H1 (cell line): ENCODE data around the gene CLTCL1. TPM values are rescaled to one million over a fixed set of nuclear protein-coding genes. Genes with fewer than 3 reads are reported as not detected.

Source experiments
- CTCF ChIA-PET: fragments of 300-600 bp; sonication (Branson Sonifier 250); formaldehyde crosslinking; loops from one replicate; lab custom pipeline; 2021; ENCODE audit not compliant: partially characterized antibody; lab: Charles Lee
- POLR2A ChIA-PET: fragments of 300-600 bp; sonication (Branson Sonifier 250); formaldehyde crosslinking; loops from one replicate; lab custom pipeline; 2021; ENCODE audit warnings: inconsistent platforms; ENCODE audit not compliant: partially characterized antibody; lab: Charles Lee
- DNase-seq, 2 experiments: peaks; one replicate each; pipeline versions ENCODE4 v3.0.0 to v3.0.0-alpha.2; 2010 to 2022; ENCODE audit warnings: low spot score in 2 of 2, low read depth in 1 of 2, mixed read lengths in 1 of 2
- FAIRE-seq: peaks from 2 replicates; lab custom pipeline; 2011; peaks lifted over from hg19 to GRCh38; lab: Jason Lieb, UNC
- H2AFZ ChIP-seq: 2 replicates; pipeline ENCODE4 v1.8.1; 2012; ENCODE audit warnings: low read length, inconsistent platforms
- H2AK5ac ChIP-seq: 2 replicates; pipeline ENCODE4 v1.6.1; 2013; ENCODE audit warnings: low read depth, low read length
- H2BK120ac ChIP-seq: replicated peaks from 2 replicates; pipeline ENCODE3; 2013; ENCODE audit warnings: low read depth, low read length, inconsistent platforms
- H2BK12ac ChIP-seq: 2 replicates; pipeline ENCODE4 v1.6.1; 2013; ENCODE audit warnings: low read depth, low read length
- H2BK15ac ChIP-seq: 2 replicates; pipeline ENCODE4 v1.6.1; 2013; ENCODE audit warnings: low read length
- H2BK20ac ChIP-seq: 2 replicates; pipeline ENCODE4 v1.6.1; 2013; ENCODE audit warnings: low read length
- H2BK5ac ChIP-seq: 2 replicates; pipeline ENCODE4 v1.6.1; 2013; ENCODE audit warnings: low read depth, low read length
- H3K14ac ChIP-seq: 2 replicates; pipeline ENCODE4 v1.6.1; 2013; ENCODE audit warnings: inconsistent platforms; ENCODE audit not compliant: insufficient read length
- H3K18ac ChIP-seq: 2 replicates; pipeline ENCODE4 v1.6.1; 2013; ENCODE audit warnings: low read length; ENCODE audit errors: extremely low read depth
- H3K23ac ChIP-seq: 2 replicates; pipeline ENCODE4 v1.6.1; 2013; ENCODE audit warnings: inconsistent platforms; ENCODE audit not compliant: insufficient read length
- H3K23me2 ChIP-seq: 2 replicates; pipeline ENCODE4 v1.6.1; 2013; ENCODE audit warnings: low read depth, low read length
- H3K27ac ChIP-seq: 2 replicates; pipeline ENCODE4 v1.6.1; 2011; ENCODE audit warnings: low read depth, low read length, inconsistent platforms
- H3K27me3 ChIP-seq, 4 experiments: replicated peaks in 1 of 4; 1 replicate in 1 of 4; 2 replicates in 3 of 4; pipeline versions ENCODE4 v1.6.1 to v1.8.1; 2011 to 2013; ENCODE audit warnings: low read length in 3 of 4, mild to moderate bottlenecking in 3 of 4, inconsistent platforms in 2 of 4, mixed read lengths in 2 of 4, moderate library complexity in 1 of 4; ENCODE audit not compliant: control insufficient read depth in 3 of 4, insufficient read depth in 3 of 4; ENCODE audit errors: extremely low read depth in 1 of 4
- H3K36me3 ChIP-seq, 4 experiments: 2 replicates each; pipeline versions ENCODE4 v1.6.1 to v1.8.1; 2011 to 2013; ENCODE audit warnings: mild to moderate bottlenecking in 4 of 4, low read length in 3 of 4, moderate library complexity in 2 of 4, control low read depth in 1 of 4, inconsistent platforms in 1 of 4; ENCODE audit not compliant: insufficient read depth in 4 of 4, control insufficient read depth in 2 of 4
- H3K4ac ChIP-seq: replicated peaks from 2 replicates; pipeline ENCODE3; 2013; ENCODE audit warnings: low read length, low read depth, mixed read lengths, inconsistent platforms; ENCODE audit not compliant: insufficient read length
- H3K4me1 ChIP-seq, 4 experiments: replicated peaks in 1 of 4; 1 replicate in 1 of 4; 2 replicates in 3 of 4; pipeline versions ENCODE4 v1.6.1 to v1.8.1; 2011 to 2013; ENCODE audit warnings: low read length in 3 of 4, inconsistent platforms in 2 of 4, mixed read lengths in 1 of 4; ENCODE audit not compliant: insufficient read depth in 4 of 4, control insufficient read depth in 3 of 4
- H3K4me2 ChIP-seq, 2 experiments: 2 replicates each; pipeline versions ENCODE4 v1.6.1 to v1.8.1; 2011 to 2013; ENCODE audit warnings: low read depth in 2 of 2, low read length in 2 of 2, control low read depth in 1 of 2, inconsistent platforms in 1 of 2, mild to moderate bottlenecking in 1 of 2; ENCODE audit not compliant: insufficient read depth in 1 of 2
- H3K4me3 ChIP-seq, 4 experiments: fragments of 200-600, 300-600 bp in 1 of 4; sonication (generic), shearing (Covaris generic), sonication (Bioruptor Twin) in 1 of 4; 2 replicates each; pipeline versions ENCODE4 v1.5.1 to v1.8.1; 2011 to 2016; ENCODE audit warnings: low read length in 4 of 4, low read depth in 3 of 4, control low read depth in 2 of 4, inconsistent platforms in 2 of 4, mild to moderate bottlenecking in 2 of 4, mixed read lengths in 1 of 4, moderate library complexity in 1 of 4; ENCODE audit not compliant: insufficient read depth in 2 of 4; ENCODE audit errors: extremely low read depth in 1 of 4
- H3K56ac ChIP-seq: replicated peaks from 2 replicates; pipeline ENCODE3; 2013; ENCODE audit warnings: low read depth, mild to moderate bottlenecking, mixed read lengths, low read length, inconsistent platforms; ENCODE audit not compliant: insufficient read length
- H3K79me1 ChIP-seq: 2 replicates; pipeline ENCODE4 v1.6.1; 2013; ENCODE audit warnings: low read depth, low read length, control low read depth
- H3K79me2 ChIP-seq, 2 experiments: 2 replicates each; pipeline versions ENCODE4 v1.6.1 to v1.8.1; 2012 to 2013; ENCODE audit warnings: low read length in 2 of 2, mild to moderate bottlenecking in 2 of 2, inconsistent platforms in 1 of 2; ENCODE audit not compliant: insufficient read depth in 2 of 2, control insufficient read depth in 1 of 2
- H3K9ac ChIP-seq, 4 experiments: replicated peaks in 1 of 4; 1 replicate in 1 of 4; 2 replicates in 3 of 4; pipeline versions ENCODE4 v1.6.1 to v1.8.1; 2011 to 2013; ENCODE audit warnings: low read depth in 3 of 4, low read length in 3 of 4, control low read depth in 2 of 4, mild to moderate bottlenecking in 2 of 4, moderate library complexity in 2 of 4, inconsistent platforms in 1 of 4; ENCODE audit errors: extremely low read depth in 1 of 4
- H3K9me3 ChIP-seq, 2 experiments: 2 replicates each; pipeline versions ENCODE4 v1.6.1 to v1.8.1; 2012 to 2013; ENCODE audit warnings: mild to moderate bottlenecking in 2 of 2, moderate library complexity in 2 of 2, control low read depth in 1 of 2, inconsistent platforms in 1 of 2, low read depth in 1 of 2, low read length in 1 of 2, mixed read lengths in 1 of 2; ENCODE audit not compliant: insufficient read depth in 2 of 2
- H4K20me1 ChIP-seq, 2 experiments: replicated peaks in 1 of 2; 2 replicates each; pipeline versions ENCODE3 to v1.8.1; 2011 to 2013; ENCODE audit warnings: inconsistent platforms in 2 of 2, low read length in 2 of 2, mild to moderate bottlenecking in 1 of 2; ENCODE audit not compliant: insufficient read depth in 2 of 2, control insufficient read depth in 1 of 2
- H4K5ac ChIP-seq: 2 replicates; pipeline ENCODE4 v1.6.1; 2013; ENCODE audit warnings: low read length, low read depth, mixed read lengths, inconsistent platforms; ENCODE audit not compliant: insufficient read length
- H4K8ac ChIP-seq: 2 replicates; pipeline ENCODE4 v1.8.0; 2013; ENCODE audit warnings: mild to moderate bottlenecking, moderate library complexity, low read length, inconsistent platforms; ENCODE audit not compliant: insufficient read depth; ENCODE audit errors: extremely low read depth
- H4K91ac ChIP-seq: replicated peaks from 2 replicates; pipeline ENCODE3; 2013; ENCODE audit warnings: low read length, mixed read lengths, inconsistent platforms; ENCODE audit not compliant: insufficient read length
- E2F6 ChIP-seq: IDR thresholded peaks from 2 replicates; pipeline ENCODE4 v1.6.1; 2012; ENCODE audit warnings: inconsistent platforms
- MAX ChIP-seq: IDR thresholded peaks from 2 replicates; pipeline ENCODE4 v1.6.1; 2012; ENCODE audit warnings: inconsistent platforms
- TEAD4 ChIP-seq: IDR thresholded peaks from 2 replicates; pipeline ENCODE4 v1.6.1; 2012; ENCODE audit warnings: low read depth, low read length, inconsistent platforms, mixed read lengths
- USF2 ChIP-seq: IDR thresholded peaks from 2 replicates; pipeline ENCODE4 v1.6.1; 2011; ENCODE audit warnings: low read length, improper control_type of control experiment
- YY1 ChIP-seq: IDR thresholded peaks from 2 replicates; pipeline ENCODE4 v1.6.1; 2011; ENCODE audit warnings: low read depth, mild to moderate bottlenecking, low read length
- WGBS, 2 experiments: shearing (Covaris generic) in 1 of 2; methylation state at CpG; one replicate each; pipeline versions ENCODE4 v1.1.6 to v1.1.7; 2013 to 2015; ENCODE audit warnings: low lambda C conversion rate in 2 of 2, mixed read lengths in 2 of 2, inconsistent platforms in 1 of 2, low coverage in 1 of 2, missing lambda C conversion rate in 1 of 2; ENCODE audit not compliant: insufficient replicate concordance in 2 of 2, insufficient coverage in 1 of 2, insufficient read length in 1 of 2; ENCODE audit errors: extremely low coverage in 1 of 2, missing lambda C conversion rate in 1 of 2; 5-methylcytosine and 5-hydroxymethylcytosine counted together
- polyA plus RNA-seq, 7 experiments: library from polyadenylated mRNA; depleted of rRNA in 3 of 7; stranded (reverse) in 5 of 7; unstranded in 2 of 7; fragments of >200 nt in 5 of 7; fragments of 200-250 nt in 2 of 7; gene quantifications; 1 replicate in 5 of 7; 2 replicates in 1 of 7; 4 replicates in 1 of 7; pipeline versions ENCODE4 v1.2.1 to v1.2.3, GENCODE V29; 2011 to 2013; ENCODE audit warnings: missing spikeins in 2 of 7, mixed read lengths in 2 of 7
- total RNA-seq: library from RNA; stranded (reverse); fragmentation: NEBNext Ultra II Directional; extraction: Animal tissue kit (Norgen Biotek cat#: 25700); gene quantifications from 2 replicates; pipeline ENCODE4 v1.2.1, GENCODE V29; 2021

CLTCL1 gene
- total and polyA plus RNA-seq, 2 of the 8 experiments (the other 6 are each of a cell fraction or from before 2014, with no cell fraction given), result 12.4 to 17.0 TPM

GRCh38 chr22:19292458-19293230, 1.1 kb upstream of the CLTCL1 start:
- Histone ChIP-seq H3K36me3 (no peaks in the 10 kb centered on the region), H2BK120ac (no peak overlapping the region), H3K56ac (no peak overlapping the region), H4K20me1 (no peaks in the 10 kb centered on the region), H3K14ac (no peak overlapping the region), H3K27ac (no peak overlapping the region), H3K23ac (no peak overlapping the region), H4K91ac (no peak overlapping the region), H3K9ac (peak overlapping the region in 3 of 4 experiments; percentile 60 to 76 (median 63); a peak in 5 of 7 replicates), H2BK20ac (no peak overlapping the region), H3K4me3 (peak overlapping the region; percentile 55 to 81 (median 72); a peak in 6 of 8 replicates), H3K18ac (no peak overlapping the region), H2AK5ac (no peak overlapping the region; the same call in 1 of the 2 replicates), H3K23me2 (peaks cover 13% of the 10 kb centered on the region; the same call in 1 of the 2 replicates), H3K4ac (no peak overlapping the region), H2BK5ac (no peak overlapping the region; the same call in 1 of the 2 replicates), H4K5ac (no peak overlapping the region), H4K8ac (peak overlapping the region; percentile 30; the same call in 1 of the 2 replicates), H3K9me3 (no peaks in the 10 kb centered on the region), H3K27me3 (peaks cover 0 to 9% (median 7%) of the 10 kb centered on the region in 4 experiments; a peak in 3 of 7 replicates), H3K79me1 (peaks cover 4% of the 10 kb centered on the region; the same call in 1 of the 2 replicates), H3K79me2 (peaks cover 3 to 7% of the 10 kb centered on the region in 2 experiments; a peak in 1 of 4 replicates), H3K4me2 (peak overlapping the region; percentile 96 to 98), H3K4me1 (peaks cover 8 to 14% (median 12%) of the 10 kb centered on the region in 4 experiments)
- FAIRE-seq, result no peak
- 88% methylated on average over 23 of the region's 23 CpGs; no CpG with 5 or more reads in 1 of the 2 experiments for WGBS, 2 experiments
- ChIA-PET CTCF (interaction anchor here (1.7 to 1.8 kb wide), 2 partner anchors 15 to 113 kb away, joined by 3 to 7 read pairs; partner anchors contain the start of gene SLC25A1), POLR2A (interaction anchor here (0.8 to 1.9 kb wide), 5 partner anchors 67 to 187 kb away, joined by 3 to 6 read pairs (median 3); partner anchors contain the start of genes C22orf39, CDC45, HIRA and MRPL40)
- DNase-seq, result no peak
- TF ChIP-seq TEAD4, result no peak
- no peak for TF ChIP-seq USF2
- no peak for TF ChIP-seq YY1
- no peak for TF ChIP-seq E2F6
- TF ChIP-seq MAX, result no peak
- TF ChIP-seq, all 59 proteins: peak for 0
- Histone ChIP-seq H2AFZ (peak overlapping the region; percentile 97), H2BK12ac (peak overlapping the region; percentile 60; the same call in 1 of the 2 replicates), H2BK15ac (peak overlapping the region; percentile 33; the same call in 1 of the 2 replicates)
